Glutamatergic neuron (in vitro differentiated cells): ENCODE data around the gene BRINP3. TPM values are rescaled to one million over a fixed set of nuclear protein-coding genes. Genes with fewer than 3 reads are reported as not detected.

Source experiments
- DNase-seq: peaks from one replicate; pipeline ENCODE4 v3.0.0; 2022
- H3K27ac Mint-ChIP-seq: one replicate; pipeline ENCODE4 v1.8.0; 2020; ENCODE audit warnings: mild to moderate bottlenecking, mixed read lengths, inconsistent platforms; ENCODE audit not compliant: unreplicated experiment
- H3K27me3 Mint-ChIP-seq: one replicate; pipeline ENCODE4 v1.8.0; 2020; ENCODE audit warnings: mild to moderate bottlenecking, moderate library complexity, mixed read lengths, inconsistent platforms; ENCODE audit not compliant: unreplicated experiment
- H3K36me3 Mint-ChIP-seq: one replicate; pipeline ENCODE4 v1.8.0; 2020; ENCODE audit warnings: mild to moderate bottlenecking, mixed read lengths, inconsistent platforms; ENCODE audit not compliant: unreplicated experiment
- H3K4me1 Mint-ChIP-seq: one replicate; pipeline ENCODE4 v1.8.0; 2020; ENCODE audit warnings: mild to moderate bottlenecking, low read depth, mixed read lengths, inconsistent platforms; ENCODE audit not compliant: unreplicated experiment
- H3K4me3 Mint-ChIP-seq: one replicate; pipeline ENCODE4 v1.8.0; 2020; ENCODE audit warnings: mild to moderate bottlenecking, mixed read lengths, inconsistent platforms; ENCODE audit not compliant: unreplicated experiment
- H3K9me3 Mint-ChIP-seq: one replicate; pipeline ENCODE4 v1.8.0; 2020; ENCODE audit warnings: mild to moderate bottlenecking, moderate library complexity, mixed read lengths, inconsistent platforms; ENCODE audit not compliant: unreplicated experiment
- total RNA-seq: library from RNA; stranded (reverse); fragmentation: NEBNext Ultra II Directional; extraction: Animal tissue kit (Norgen Biotek cat#: 25700); gene quantifications from one replicate; pipeline ENCODE4 v1.2.1, GENCODE V29; 2021; ENCODE audit not compliant: unreplicated experiment
- TF ChIP-seq, protein P1 (sequence below): fragments of 200-600 bp; sonication (generic); IDR thresholded peaks from one replicate; pipeline ENCODE4 v1.5.0; 2021; ENCODE audit not compliant: partially characterized antibody, unreplicated experiment

The BRINP3 gene
- total RNA-seq, 1 donor from 2014 or later: not detected

DNA sequence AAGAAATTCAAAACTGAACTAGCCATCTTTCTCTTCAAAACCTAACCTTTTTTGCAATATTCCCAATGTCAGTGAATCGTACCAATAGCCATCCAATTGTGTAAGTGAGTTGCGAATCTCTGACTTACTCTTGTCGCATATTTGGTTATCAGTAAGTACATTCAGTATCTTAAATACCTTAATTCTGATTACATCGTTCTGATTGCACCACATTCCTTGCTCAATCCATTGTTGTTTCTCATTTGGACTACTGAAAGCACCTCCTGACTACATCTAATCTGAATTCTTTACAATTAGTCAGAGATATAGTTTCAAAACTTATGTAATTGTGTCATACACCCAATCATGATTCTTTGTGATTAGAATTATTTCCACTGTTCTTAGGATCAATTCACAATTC, 16.8 kb upstream of the BRINP3 start:
- TF ChIP-seq, protein P1, sequence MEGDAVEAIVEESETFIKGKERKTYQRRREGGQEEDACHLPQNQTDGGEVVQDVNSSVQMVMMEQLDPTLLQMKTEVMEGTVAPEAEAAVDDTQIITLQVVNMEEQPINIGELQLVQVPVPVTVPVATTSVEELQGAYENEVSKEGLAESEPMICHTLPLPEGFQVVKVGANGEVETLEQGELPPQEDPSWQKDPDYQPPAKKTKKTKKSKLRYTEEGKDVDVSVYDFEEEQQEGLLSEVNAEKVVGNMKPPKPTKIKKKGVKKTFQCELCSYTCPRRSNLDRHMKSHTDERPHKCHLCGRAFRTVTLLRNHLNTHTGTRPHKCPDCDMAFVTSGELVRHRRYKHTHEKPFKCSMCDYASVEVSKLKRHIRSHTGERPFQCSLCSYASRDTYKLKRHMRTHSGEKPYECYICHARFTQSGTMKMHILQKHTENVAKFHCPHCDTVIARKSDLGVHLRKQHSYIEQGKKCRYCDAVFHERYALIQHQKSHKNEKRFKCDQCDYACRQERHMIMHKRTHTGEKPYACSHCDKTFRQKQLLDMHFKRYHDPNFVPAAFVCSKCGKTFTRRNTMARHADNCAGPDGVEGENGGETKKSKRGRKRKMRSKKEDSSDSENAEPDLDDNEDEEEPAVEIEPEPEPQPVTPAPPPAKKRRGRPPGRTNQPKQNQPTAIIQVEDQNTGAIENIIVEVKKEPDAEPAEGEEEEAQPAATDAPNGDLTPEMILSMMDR: no peak
- no peaks in the 10 kb centered on the region for H3K9me3 Mint-ChIP-seq
- no peaks in the 10 kb centered on the region for H3K4me1 Mint-ChIP-seq
- H3K36me3 Mint-ChIP-seq: no peaks in the 10 kb centered on the region
- no peaks in the 10 kb centered on the region for H3K27me3 Mint-ChIP-seq
- no peak for DNase-seq
- no peak overlapping the region for H3K4me3 Mint-ChIP-seq
- H3K27ac Mint-ChIP-seq: no peak overlapping the region

DNA sequence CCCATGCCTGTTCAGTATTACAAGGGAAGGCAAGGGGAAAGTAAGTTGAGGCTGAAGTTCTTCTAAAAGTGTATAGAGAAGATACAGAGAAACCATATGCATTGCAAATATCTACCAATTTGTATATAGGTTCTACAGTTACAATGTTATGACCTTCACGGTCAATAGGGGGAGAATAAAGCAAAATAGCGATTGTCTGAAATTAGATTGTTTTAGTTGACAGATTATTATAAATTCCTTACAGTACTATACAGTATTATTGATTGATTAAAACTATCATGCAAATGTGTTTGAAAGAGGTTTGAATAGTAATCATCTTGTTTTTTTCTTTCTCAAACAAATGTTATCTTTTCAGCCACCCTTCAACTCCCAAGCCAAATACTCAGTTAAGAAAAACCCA, 13.7 kb upstream of the BRINP3 start:
- Mint-ChIP-seq H3K9me3 (no peaks in the 10 kb centered on the region), H3K27me3 (no peaks in the 10 kb centered on the region), H3K4me3 (no peak overlapping the region), H3K4me1 (no peaks in the 10 kb centered on the region), H3K36me3 (no peaks in the 10 kb centered on the region), H3K27ac (no peak overlapping the region)
- no peak for DNase-seq
- TF ChIP-seq, protein P1: peak; percentile 31

DNA sequence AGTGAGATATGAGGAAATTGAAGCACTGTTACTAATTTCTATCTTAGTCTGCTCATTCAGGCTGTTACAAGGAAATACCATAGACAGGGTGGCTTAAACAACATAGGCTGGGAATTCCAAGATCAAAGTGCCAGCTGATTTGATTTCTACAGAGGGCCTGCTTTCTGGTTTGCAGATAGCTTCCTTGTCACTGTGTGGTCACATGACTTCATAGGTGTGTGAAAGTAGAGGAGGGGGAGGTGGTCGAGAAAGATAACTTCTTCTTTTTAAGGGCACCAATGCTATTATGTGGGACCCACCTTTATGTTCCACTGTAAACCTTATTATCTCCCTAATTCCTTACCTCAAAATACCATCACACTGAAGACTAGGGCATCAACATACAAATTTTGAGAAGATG, 6.4 kb upstream of the BRINP3 start:
- DNase-seq: no peak
- Mint-ChIP-seq H3K4me1 (peaks cover 8% of the 10 kb centered on the region), H3K27me3 (no peaks in the 10 kb centered on the region), H3K9me3 (peaks cover under 1% of the 10 kb centered on the region), H3K27ac (no peak overlapping the region), H3K36me3 (no peaks in the 10 kb centered on the region), H3K4me3 (no peak overlapping the region)
- TF ChIP-seq, protein P1: no peak

DNA sequence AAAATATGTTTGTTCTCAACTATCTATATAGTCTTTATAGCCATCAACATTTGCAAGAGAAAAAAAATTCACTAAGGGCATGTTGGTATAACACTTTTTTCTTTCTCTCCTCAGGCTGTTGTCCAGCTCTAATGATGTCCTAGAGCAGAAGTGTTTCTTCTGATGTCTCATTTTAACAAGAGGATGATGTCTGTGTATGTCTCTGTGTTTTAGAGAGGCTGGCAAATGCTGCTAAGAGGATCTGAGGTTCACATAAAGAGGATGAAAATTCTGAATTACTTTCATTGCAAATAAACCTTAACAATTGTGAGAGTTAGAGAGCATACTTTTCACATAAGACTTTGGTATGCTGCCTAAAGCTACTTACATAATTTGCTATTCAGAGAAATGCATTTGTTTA, 2.6 kb upstream of the BRINP3 start:
- TF ChIP-seq, protein P1: no peak
- H3K27me3 Mint-ChIP-seq: peaks cover 14% of the 10 kb centered on the region

DNA sequence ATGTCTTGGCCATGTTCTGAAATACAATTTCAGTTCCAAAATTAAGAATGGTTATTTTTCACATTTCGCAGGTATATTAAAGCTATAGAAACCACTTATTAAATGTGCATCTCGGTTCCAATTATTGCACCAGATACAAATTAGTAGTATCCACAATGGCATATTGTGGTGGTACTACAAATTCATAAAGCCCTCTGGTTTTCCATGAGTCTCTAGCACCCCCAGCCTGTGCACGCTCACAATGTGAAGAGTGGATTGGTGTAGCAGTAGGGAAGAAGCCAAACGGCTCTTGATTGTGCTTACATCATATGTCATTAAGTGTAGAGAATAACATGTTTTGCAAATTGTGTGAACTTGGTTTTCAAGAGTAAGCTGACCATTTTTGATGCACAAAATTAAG, 1.9 kb upstream of the BRINP3 start:
- Mint-ChIP-seq H3K27ac (no peak overlapping the region), H3K9me3 (peaks cover 11% of the 10 kb centered on the region), H3K36me3 (no peaks in the 10 kb centered on the region), H3K4me3 (peak overlapping the region; percentile 90), H3K4me1 (peaks cover 31% of the 10 kb centered on the region), H3K27me3 (peaks cover 14% of the 10 kb centered on the region)
- peak; percentile 32 for DNase-seq
- TF ChIP-seq, protein P1: no peak

More for the DNA sequence above, 2.6 kb upstream of the BRINP3 start:
- no peak for DNase-seq
- H3K4me1 Mint-ChIP-seq: peaks cover 26% of the 10 kb centered on the region
- no peak overlapping the region for H3K27ac Mint-ChIP-seq
- peaks cover 11% of the 10 kb centered on the region for H3K9me3 Mint-ChIP-seq
- H3K36me3 Mint-ChIP-seq: no peaks in the 10 kb centered on the region
- peak overlapping the region; percentile 6 for H3K4me3 Mint-ChIP-seq
